GM23338 (cell line): ENCODE data around the gene GPRC5D. TPM values are rescaled to one million over a fixed set of nuclear protein-coding genes. Genes with fewer than 3 reads are reported as not detected.

Source experiments
- ATAC-seq: fragments of 200-7000 bp; cut with Tn5 transposase; 3 replicates; pipeline ENCODE4 v1.9.1; 2020
- DNase-seq: peaks from one replicate; pipeline ENCODE4 v3.0.0-alpha.2; 2015; ENCODE audit warnings: low spot score
- H2AFZ ChIP-seq: fragments of 200-600 bp; sonication (generic); 2 replicates; pipeline ENCODE4 v1.8.0; 2016; ENCODE audit warnings: antibody characterized with exemption, mild to moderate bottlenecking, moderate library complexity
- H3F3A ChIP-seq: fragments of 200-600 bp; sonication (generic); replicated peaks from 2 replicates; pipeline ENCODE4 v1.8.0; 2017; ENCODE audit warnings: antibody characterized with exemption, mixed run types, low read depth
- H3K27ac ChIP-seq: fragments of 200-600 bp; sonication (generic); 2 replicates; pipeline ENCODE4 v1.6.1; 2016; ENCODE audit warnings: low read depth
- H3K27me3 ChIP-seq: fragments of 200-600 bp; sonication (generic); 2 replicates; pipeline ENCODE4 v1.8.0; 2016; ENCODE audit warnings: mild to moderate bottlenecking, mixed run types, moderate library complexity; ENCODE audit not compliant: insufficient read depth
- H3K36me3 ChIP-seq: fragments of 200-600 bp; sonication (generic); 2 replicates; pipeline ENCODE4 v1.8.0; 2016; ENCODE audit warnings: mild to moderate bottlenecking; ENCODE audit not compliant: insufficient read depth
- H3K4me1 ChIP-seq: fragments of 200-600 bp; sonication (generic); 2 replicates; pipeline ENCODE4 v1.8.0; 2016; ENCODE audit warnings: mild to moderate bottlenecking, moderate library complexity; ENCODE audit not compliant: insufficient read depth
- H3K4me2 ChIP-seq: fragments of 200-600 bp; sonication (generic); 2 replicates; pipeline ENCODE4 v1.7.1; 2017; ENCODE audit warnings: mixed run types
- H3K4me3 ChIP-seq: fragments of 200-600 bp; sonication (generic); 2 replicates; pipeline ENCODE4 v1.6.1; 2016; ENCODE audit warnings: mixed run types
- H3K79me2 ChIP-seq: fragments of 200-600 bp; sonication (generic); replicated peaks from 2 replicates; pipeline ENCODE4 v1.8.0; 2017; ENCODE audit warnings: mild to moderate bottlenecking; ENCODE audit not compliant: insufficient read depth
- H3K9me2 ChIP-seq: fragments of 200-600 bp; sonication (generic); 2 replicates; pipeline ENCODE4 v1.8.0; 2017; ENCODE audit not compliant: insufficient read depth
- H4K20me1 ChIP-seq: fragments of 200-600 bp; sonication (generic); replicated peaks from 2 replicates; pipeline ENCODE4 v1.8.0; 2017; ENCODE audit warnings: mild to moderate bottlenecking; ENCODE audit not compliant: insufficient read depth
- H3K27ac Mint-ChIP-seq: 2 replicates; pipeline ENCODE4 v1.8.0; 2020; ENCODE audit warnings: inconsistent platforms, mild to moderate bottlenecking, moderate library complexity, mixed read lengths
- H3K27me3 Mint-ChIP-seq: 3 replicates; pipeline ENCODE4 v1.8.0; 2022; ENCODE audit warnings: low read depth, mild to moderate bottlenecking, moderate library complexity, mixed read lengths, inconsistent platforms; ENCODE audit not compliant: insufficient read depth, poor library complexity
- H3K36me3 Mint-ChIP-seq: 3 replicates; pipeline ENCODE4 v1.8.0; 2021; ENCODE audit warnings: low read depth, mild to moderate bottlenecking, inconsistent platforms, moderate library complexity, mixed read lengths
- H3K4me1 Mint-ChIP-seq: 3 replicates; pipeline ENCODE4 v1.8.0; 2020; ENCODE audit warnings: mild to moderate bottlenecking, inconsistent platforms, mixed read lengths
- H3K4me3 Mint-ChIP-seq: 3 replicates; pipeline ENCODE4 v1.8.0; 2021; ENCODE audit warnings: moderate library complexity, mild to moderate bottlenecking, inconsistent platforms, mixed read lengths
- H3K9me3 Mint-ChIP-seq: 3 replicates; pipeline ENCODE4 v1.8.0; 2020; ENCODE audit warnings: moderate library complexity, mild to moderate bottlenecking, inconsistent platforms, mixed read lengths
- CTCF ChIP-seq, 2 experiments: fragments of 200-600 bp in 1 of 2; sonication (generic) in 1 of 2; conservative IDR thresholded peaks; 2 replicates each; pipeline versions ENCODE4 v1.5.1 to v1.6.1; 2016 to 2017; ENCODE audit warnings: antibody characterized with exemption in 2 of 2, low read depth in 2 of 2, mild to moderate bottlenecking in 2 of 2, moderate library complexity in 1 of 2
- ETS1 ChIP-seq: IDR thresholded peaks from 2 replicates; pipeline ENCODE4 v1.6.1; 2016; ENCODE audit warnings: antibody characterized with exemption
- EZH2 ChIP-seq: fragments of 200-600 bp; sonication (generic); IDR thresholded peaks from one replicate; pipeline ENCODE4 v1.8.0; 2017; ENCODE audit warnings: antibody characterized with exemption, mild to moderate bottlenecking, low read depth; ENCODE audit not compliant: unreplicated experiment
- EZH2phosphoT487 ChIP-seq: fragments of 200-600 bp; sonication (generic); IDR thresholded peaks from one replicate; pipeline ENCODE4 v1.8.1; 2018; ENCODE audit warnings: antibody characterized with exemption; ENCODE audit not compliant: unreplicated experiment
- JUNB ChIP-seq: IDR thresholded peaks from one replicate; pipeline ENCODE4 v1.6.1; 2016; ENCODE audit warnings: antibody characterized with exemption; ENCODE audit not compliant: unreplicated experiment
- NANOG ChIP-seq: IDR thresholded peaks from 2 replicates; pipeline ENCODE4 v1.6.1; 2016; ENCODE audit warnings: antibody characterized with exemption, borderline replicate concordance
- ZNF114 ChIP-seq: fragments of 250-450 bp; sonication (Bioruptor Pico); IDR thresholded peaks from 2 replicates; pipeline ENCODE4 v1.5.0; 2020; ENCODE audit warnings: mild to moderate bottlenecking, moderate library complexity
- ZNF462 ChIP-seq: fragments of 250-450 bp; sonication (Bioruptor Pico); IDR thresholded peaks from 2 replicates; pipeline ENCODE4 v1.5.0; 2020; ENCODE audit warnings: mild to moderate bottlenecking, moderate library complexity
- polyA plus RNA-seq: library from polyadenylated mRNA; unstranded; fragments of >200 nt; fragmentation: Nextera tagmentation; extraction: Ambion mirVana; gene quantifications from 2 replicates; pipeline ENCODE4 v1.2.1, GENCODE V29; 2016
- total RNA-seq: library from RNA; depleted of rRNA; stranded (reverse); fragments of >200 nt; shearing (Covaris generic); gene quantifications from 2 replicates; pipeline ENCODE4 v1.2.3, GENCODE V29; 2014

GPRC5D gene
- total and polyA plus RNA-seq, 2 experiments from 2014 or later: not detected

GRCh38 chr12:12965836-12966235, 13.9 kb upstream of the GPRC5D start (continued):
- TF ChIP-seq ZNF462 (CRISPR knock-in tag): no peak
- no peak for TF ChIP-seq EZH2phosphoT487
- TF ChIP-seq EZH2: no peak
- TF ChIP-seq JUNB: no peak
- TF ChIP-seq NANOG: no peak
- TF ChIP-seq ZNF114 (CRISPR knock-in tag): no peak

- ATAC-seq (no peak), DNase-seq (no peak)
- Mint-ChIP-seq H3K27ac (no peak overlapping the region), H3K27me3 (peaks cover 2% of the 10 kb centered on the region), H3K4me3 (no peak overlapping the region), H3K36me3 (no peaks in the 10 kb centered on the region), H3K9me3 (no peaks in the 10 kb centered on the region; the same call in 2 of the 3 replicates), H3K4me1 (no peaks in the 10 kb centered on the region; the same call in 2 of the 3 replicates)
- H3K4me1 ChIP-seq: no peaks in the 10 kb centered on the region
- H2AFZ ChIP-seq: no peak overlapping the region
- no peaks in the 10 kb centered on the region for H4K20me1 ChIP-seq
- H3K79me2 ChIP-seq: no peaks in the 10 kb centered on the region
- no peak overlapping the region for H3K4me2 ChIP-seq
- no peaks in the 10 kb centered on the region for H3K36me3 ChIP-seq
- H3K27ac ChIP-seq: no peak overlapping the region
- no peaks in the 10 kb centered on the region for H3K9me2 ChIP-seq
- H3F3A ChIP-seq: no peaks in the 10 kb centered on the region
- no peaks in the 10 kb centered on the region for H3K27me3 ChIP-seq
- H3K4me3 ChIP-seq: no peak overlapping the region
- no peak for TF ChIP-seq NANOG
- TF ChIP-seq CTCF (conservative IDR thresholded peaks at IDR 0.05; ENCODE audit: low read depth in 2 of 2): no peak
- TF ChIP-seq EZH2phosphoT487: no peak
- TF ChIP-seq ZNF114 (CRISPR knock-in tag): no peak
- no peak for TF ChIP-seq EZH2
- no peak for TF ChIP-seq ETS1
These were observed 12.3 kb upstream of the GPRC5D start for GRCh38 chr12:12964255-12964654.
